Tibial artery (tissue), 4 donors: ENCODE data around the gene RBM38.

ENCODE experiments used
- DNase-seq, 2 donors: peaks; one replicate each; pipeline ENCODE4 v3.0.0-alpha.2; 2019
- H3K27ac ChIP-seq, 2 donors: fragments of 200-600 bp; sonication (generic) in 1 of 2; 1 replicate in 1 of 2; 2 replicates in 1 of 2; pipeline ENCODE4 v1.5.1; 2018 to 2019; ENCODE audit warnings: mild to moderate bottlenecking in 1 of 2
- H3K27me3 ChIP-seq, 2 donors: fragments of 200-600 bp; sonication (generic) in 1 of 2; one replicate each; pipeline versions ENCODE4 v1.5.1 to v1.6.0; 2016 to 2019
- H3K36me3 ChIP-seq, 3 donors: fragments of 200-600 bp; sonication (generic) in 2 of 3; one replicate each; pipeline ENCODE4 v1.5.1; 2016 to 2019; ENCODE audit warnings: mild to moderate bottlenecking in 2 of 3
- H3K4me1 ChIP-seq, 4 donors: fragments of 200-600 bp; sonication (generic) in 2 of 4; 1 replicate in 3 of 4; 2 replicates in 1 of 4; pipeline ENCODE4 v1.5.1; 2016 to 2019
- H3K4me3 ChIP-seq, 2 donors: fragments of 200-600 bp; sonication (generic) in 1 of 2; 1 replicate in 1 of 2; 2 replicates in 1 of 2; pipeline ENCODE4 v1.5.1; 2018 to 2019; ENCODE audit warnings: mild to moderate bottlenecking in 2 of 2
- H3K9me3 ChIP-seq, 3 donors: fragments of 200-600 bp; sonication (generic) in 1 of 3; one replicate each; pipeline ENCODE4 v1.5.1; 2016 to 2019
- CTCF ChIP-seq, 2 experiments: fragments of 200-600 bp in 1 of 2; fragments of 450-650 bp in 1 of 2; IDR thresholded peaks; one replicate each; pipeline ENCODE4 v1.5.1; 2017 to 2019; ENCODE audit warnings: antibody characterized with exemption in 2 of 2, mild to moderate bottlenecking in 1 of 2, moderate library complexity in 1 of 2
- intact Hi-C: fragments of 100-400 bp; cut with DNase I; formaldehyde crosslinking; loops from one replicate; pipeline ENCODE4 v1.15.0; 2023; ENCODE audit warnings: low total_unique reads

The RBM38 gene

GRCh38 chr20:57442888-57443239, 51.7 kb downstream of the RBM38 start:
- no peak for DNase-seq
- intact Hi-C loops, result no loop called here
- Histone ChIP-seq H3K4me3 (no peak overlapping the region), H3K4me1 (peaks cover 16 to 65% (median 52%) of the 10 kb centered on the region in 4 donors), H3K36me3 (no peaks in the 10 kb centered on the region), H3K27ac (peak overlapping the region; percentile 88 to 95), H3K27me3 (no peaks in the 10 kb centered on the region), H3K9me3 (no peaks in the 10 kb centered on the region)
- TF ChIP-seq CTCF (IDR thresholded peaks at IDR 0.05), result no peak

- H3K27ac ChIP-seq, result peak overlapping the region in 1 of 2 donors; percentile 95
- no peaks in the 10 kb centered on the region for H3K9me3 ChIP-seq
- intact Hi-C loops, result no loop called here
- H3K36me3 ChIP-seq, result no peaks in the 10 kb centered on the region
- TF ChIP-seq CTCF (IDR thresholded peaks at IDR 0.05), result no peak
- no peak for DNase-seq
- H3K4me3 ChIP-seq, result no peak overlapping the region
- peaks cover 16 to 58% (median 45%) of the 10 kb centered on the region in 4 donors for H3K4me1 ChIP-seq
- H3K27me3 ChIP-seq, result no peaks in the 10 kb centered on the region
Observed at GRCh38 chr20:57443349-57444265, 52.4 kb downstream of the RBM38 start.

- Histone ChIP-seq H3K4me1 (peaks cover 16 to 49% (median 36%) of the 10 kb centered on the region in 4 donors), H3K4me3 (no peak overlapping the region), H3K27ac (peak overlapping the region; percentile 19 to 25), H3K36me3 (no peaks in the 10 kb centered on the region), H3K27me3 (no peaks in the 10 kb centered on the region), H3K9me3 (no peaks in the 10 kb centered on the region)
- DNase-seq, result no peak
- intact Hi-C loops, result no loop called here
- no peak for TF ChIP-seq CTCF (IDR thresholded peaks at IDR 0.05)
Observed at GRCh38 chr20:57444394-57445048, 53.3 kb downstream of the RBM38 start.

GRCh38 chr20:57445298-57445697, 54.1 kb downstream of the RBM38 start:
- Histone ChIP-seq H3K27me3 (no peaks in the 10 kb centered on the region), H3K4me1 (peaks cover 10 to 44% (median 29%) of the 10 kb centered on the region in 4 donors), H3K27ac (peak overlapping the region; percentile 19 to 25), H3K36me3 (no peaks in the 10 kb centered on the region), H3K9me3 (no peaks in the 10 kb centered on the region), H3K4me3 (no peak overlapping the region)
- intact Hi-C loops, result no loop called here
- DNase-seq, result peak; percentile 54 to 91
- TF ChIP-seq CTCF (IDR thresholded peaks at IDR 0.05), result no peak

- Histone ChIP-seq H3K36me3 (no peaks in the 10 kb centered on the region), H3K27me3 (no peaks in the 10 kb centered on the region), H3K4me3 (no peak overlapping the region), H3K27ac (peak overlapping the region in 1 of 2 donors; percentile 25), H3K4me1 (peaks cover 6 to 44% (median 27%) of the 10 kb centered on the region in 4 donors), H3K9me3 (no peaks in the 10 kb centered on the region)
- no peak for DNase-seq
- TF ChIP-seq CTCF (IDR thresholded peaks at IDR 0.05), result no peak
- intact Hi-C loops, result no loop called here
Observed at GRCh38 chr20:57445774-57446173, 54.6 kb downstream of the RBM38 start.
